HUES64 (cell line): ENCODE measurements around the gene PCDH1.

Experiments
- H3K27ac ChIP-seq: 2 replicates; pipeline ENCODE4 v1.7.0; 2013; ENCODE audit warnings: low read depth, low read length, inconsistent platforms
- H3K27me3 ChIP-seq: 2 replicates; pipeline ENCODE4 v1.6.1; 2013; ENCODE audit warnings: mild to moderate bottlenecking, low read length; ENCODE audit not compliant: insufficient read depth
- H3K36me3 ChIP-seq: 2 replicates; pipeline ENCODE4 v1.6.1; 2013; ENCODE audit warnings: mild to moderate bottlenecking, low read length; ENCODE audit not compliant: insufficient read depth
- H3K4me1 ChIP-seq: 2 replicates; pipeline ENCODE4 v1.6.1; 2013; ENCODE audit warnings: mild to moderate bottlenecking, low read length, moderate library complexity; ENCODE audit not compliant: insufficient read depth
- H3K4me3 ChIP-seq: 2 replicates; pipeline ENCODE4 v1.5.1; 2013; ENCODE audit warnings: mild to moderate bottlenecking, low read length, moderate library complexity
- H3K9ac ChIP-seq: 2 replicates; pipeline ENCODE4 v1.6.1; 2013; ENCODE audit warnings: mild to moderate bottlenecking, low read depth, low read length
- H3K9me3 ChIP-seq: 2 replicates; pipeline ENCODE4 v1.6.1; 2013; ENCODE audit warnings: low read depth, low read length; ENCODE audit not compliant: insufficient read depth
- WGBS: fragments of 150-250, 120-280 bp; methylation state at CpG from one replicate; pipeline ENCODE4 v1.1.7; 2013; ENCODE audit warnings: missing lambda C conversion rate; 5-methylcytosine and 5-hydroxymethylcytosine counted together

Gene PCDH1

DNA sequence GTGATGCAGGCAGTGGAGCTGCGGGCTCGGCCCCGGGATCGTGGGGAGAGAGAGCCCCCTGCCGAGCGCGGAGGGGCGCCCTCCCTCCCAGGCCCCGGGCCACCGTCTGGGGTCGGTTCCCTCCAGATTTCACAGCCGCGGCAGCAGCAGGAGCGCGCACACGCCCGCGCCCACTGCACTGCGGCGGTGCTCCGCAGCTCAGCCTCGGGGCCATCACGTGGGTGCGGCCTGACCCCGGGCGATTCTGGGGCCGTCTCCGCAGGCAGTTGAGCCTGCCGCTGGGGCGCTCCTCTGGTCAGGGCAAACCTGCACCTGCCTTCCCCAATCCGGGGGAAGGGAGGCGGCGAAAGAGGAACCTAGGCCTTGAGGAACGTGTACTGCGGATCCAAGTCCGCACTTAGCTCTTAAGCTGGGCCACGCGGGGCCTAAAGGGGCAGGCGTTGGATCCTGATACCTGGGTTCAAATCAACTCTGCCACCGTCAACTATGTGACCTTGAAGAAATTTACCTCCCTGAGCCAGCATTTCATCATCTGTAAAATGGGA lies 36.1 kb upstream of the PCDH1 start:
- no peaks in the 10 kb centered on the region for H3K36me3 ChIP-seq
- peak overlapping the region; percentile 49 for H3K4me3 ChIP-seq
- H3K27me3 ChIP-seq = peaks cover 25% of the 10 kb centered on the region
- 10% methylated on average over 39 of the region's 40 CpGs for WGBS
- H3K27ac ChIP-seq = no peak overlapping the region
- no peaks in the 10 kb centered on the region for H3K9me3 ChIP-seq
- H3K4me1 ChIP-seq = peaks cover 5% of the 10 kb centered on the region; the same call in 1 of the 2 replicates
- H3K9ac ChIP-seq = peak overlapping the region; percentile 50

DNA sequence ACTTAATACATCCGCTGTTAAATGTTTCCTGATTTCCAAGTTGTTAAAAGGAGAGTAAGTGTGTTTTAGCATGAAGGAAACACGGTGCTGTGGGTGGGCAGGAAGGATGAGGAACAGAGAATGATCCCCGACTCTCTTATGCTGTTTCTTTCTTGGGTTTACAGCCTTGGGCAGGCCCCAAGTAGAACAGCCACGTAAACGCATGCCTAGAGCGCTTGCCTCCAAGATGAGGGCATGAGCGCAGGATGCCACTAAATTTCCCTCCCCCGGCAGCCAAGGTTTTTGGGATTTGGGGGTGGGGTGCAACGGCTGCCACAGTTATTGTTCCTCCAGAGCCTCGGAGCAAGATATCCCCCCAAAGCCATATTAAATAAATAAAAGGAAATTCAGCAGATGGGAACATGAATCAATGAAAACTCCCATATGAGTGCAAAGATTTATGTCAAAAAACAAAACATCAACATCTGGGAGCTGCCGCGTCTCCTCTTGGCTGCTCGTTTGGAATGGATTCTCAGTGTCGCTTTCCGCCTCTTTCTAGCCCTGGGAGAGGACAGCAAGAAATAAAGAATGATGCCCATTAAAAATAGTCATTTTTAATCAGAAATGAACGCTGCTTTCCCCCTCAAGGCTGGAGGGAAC lies 35.5 kb upstream of the PCDH1 start:
- no peak overlapping the region for H3K27ac ChIP-seq

DNA sequence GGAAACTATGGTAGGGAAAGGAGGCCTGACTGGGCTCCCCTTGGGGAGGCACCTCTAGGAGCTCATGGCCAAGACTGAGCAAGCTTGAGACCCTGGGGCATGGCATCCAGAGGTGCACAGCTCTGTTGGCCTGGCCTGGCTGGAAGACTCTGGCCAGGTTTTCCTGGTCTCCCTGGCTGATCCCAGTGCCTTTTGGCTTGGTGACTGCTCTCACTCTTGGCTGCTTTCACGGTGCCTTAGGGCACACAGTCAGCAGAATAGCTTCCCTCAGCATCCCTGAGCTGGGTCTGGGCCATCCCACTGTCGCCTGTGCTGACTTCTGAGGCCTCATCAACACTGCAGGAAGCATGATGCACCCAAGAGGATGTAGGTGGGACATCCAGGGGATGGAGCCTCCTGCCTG lies 32.1 kb upstream of the PCDH1 start:
- Histone ChIP-seq H3K36me3 (no peaks in the 10 kb centered on the region), H3K4me3 (no peak overlapping the region), H3K27ac (no peak overlapping the region), H3K27me3 (peaks cover 25% of the 10 kb centered on the region), H3K9me3 (peaks cover 6% of the 10 kb centered on the region; the same call in 1 of the 2 replicates), H3K4me1 (no peaks in the 10 kb centered on the region), H3K9ac (no peak overlapping the region)
- 75% methylated on average over 2 of the region's 2 CpGs for WGBS

More for the DNA sequence above, 35.5 kb upstream of the PCDH1 start:
- 27% methylated on average over 14 of the region's 16 CpGs for WGBS
- Histone ChIP-seq H3K9ac (peak overlapping the region; percentile 50), H3K36me3 (no peaks in the 10 kb centered on the region), H3K27me3 (peaks cover 25% of the 10 kb centered on the region), H3K4me1 (peaks cover 5% of the 10 kb centered on the region; the same call in 1 of the 2 replicates), H3K4me3 (peak overlapping the region; percentile 49), H3K9me3 (no peaks in the 10 kb centered on the region)

DNA sequence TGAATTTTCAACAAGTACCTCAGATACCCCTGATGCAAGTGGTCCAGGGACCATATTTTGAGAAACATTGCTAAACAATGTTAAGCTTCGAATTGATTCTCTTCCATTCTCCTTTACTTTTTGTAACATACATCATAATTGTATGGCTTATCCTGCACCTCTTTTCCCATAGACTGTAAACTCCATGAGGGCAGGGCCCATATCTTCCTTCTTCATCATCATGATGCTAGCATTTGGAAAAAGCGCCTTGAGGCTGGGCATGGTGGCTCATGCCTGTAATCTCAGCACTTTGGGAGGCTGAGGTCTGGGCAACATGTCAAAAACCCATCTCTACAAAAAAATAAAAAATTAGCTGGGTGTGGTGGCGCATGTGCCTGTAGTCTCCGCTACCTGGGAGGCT lies 31.0 kb upstream of the PCDH1 start:
- H3K27ac ChIP-seq = no peak overlapping the region

DNA sequence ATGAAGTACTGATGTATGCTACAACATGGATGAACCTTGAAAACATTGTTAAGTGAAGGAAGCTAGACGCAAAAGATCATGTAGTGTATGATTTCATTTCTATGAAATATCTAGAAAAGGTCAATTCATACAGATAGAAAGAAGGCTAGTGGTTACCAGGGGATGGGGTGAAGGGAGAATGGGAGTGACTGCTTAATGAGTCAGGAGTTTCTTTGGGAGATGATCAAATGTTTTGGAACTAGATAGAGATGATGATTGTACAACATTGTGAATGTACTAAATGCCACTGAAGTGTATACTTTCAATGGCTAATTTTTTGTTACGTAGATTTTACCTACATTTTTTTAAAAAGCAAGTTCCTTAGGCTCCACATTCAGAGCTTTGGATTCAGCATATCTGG lies 30.6 kb upstream of the PCDH1 start:
- no peaks in the 10 kb centered on the region for H3K4me1 ChIP-seq
- no peak overlapping the region for H3K27ac ChIP-seq
- H3K4me3 ChIP-seq = no peak overlapping the region
- H3K27me3 ChIP-seq = peaks cover 11% of the 10 kb centered on the region
- 96% methylated on average over 2 of the region's 2 CpGs for WGBS
- no peaks in the 10 kb centered on the region for H3K36me3 ChIP-seq
- H3K9ac ChIP-seq = no peak overlapping the region
- peaks cover 6% of the 10 kb centered on the region; the same call in 1 of the 2 replicates for H3K9me3 ChIP-seq

More for the DNA sequence above, 31.0 kb upstream of the PCDH1 start:
- 70% methylated on average over 4 of the region's 4 CpGs for WGBS
- no peaks in the 10 kb centered on the region for H3K36me3 ChIP-seq
- H3K4me3 ChIP-seq = no peak overlapping the region
- H3K9ac ChIP-seq = no peak overlapping the region
- H3K9me3 ChIP-seq = peaks cover 6% of the 10 kb centered on the region; the same call in 1 of the 2 replicates
- peaks cover 15% of the 10 kb centered on the region for H3K27me3 ChIP-seq
- no peaks in the 10 kb centered on the region for H3K4me1 ChIP-seq

DNA sequence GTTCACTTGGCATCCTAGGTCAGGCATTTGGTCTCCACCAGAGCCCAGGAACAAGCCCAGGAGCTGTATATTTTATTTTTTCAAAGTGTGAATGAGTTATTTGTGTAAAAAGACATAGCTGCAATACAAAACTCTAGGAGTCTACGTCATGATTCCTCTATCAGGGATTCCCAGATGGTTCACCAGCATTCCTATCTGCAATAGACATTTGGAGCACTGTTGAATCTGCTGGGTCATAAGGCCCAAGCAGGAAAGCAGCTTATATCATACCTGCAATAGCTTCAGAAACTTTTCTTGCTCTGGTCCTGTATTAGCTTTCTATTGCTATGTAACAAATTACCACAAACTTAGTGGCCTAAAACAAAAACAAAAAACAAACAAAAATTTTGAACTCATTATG lies 28.8 kb upstream of the PCDH1 start:
- 0% methylated on average over 1 of the region's 1 CpG for WGBS
- H3K27me3 ChIP-seq = no peaks in the 10 kb centered on the region
- H3K36me3 ChIP-seq = no peaks in the 10 kb centered on the region
- H3K4me3 ChIP-seq = no peak overlapping the region
- H3K4me1 ChIP-seq = no peaks in the 10 kb centered on the region
- peaks cover 6% of the 10 kb centered on the region; the same call in 1 of the 2 replicates for H3K9me3 ChIP-seq
- H3K27ac ChIP-seq = no peak overlapping the region
- H3K9ac ChIP-seq = no peak overlapping the region

DNA sequence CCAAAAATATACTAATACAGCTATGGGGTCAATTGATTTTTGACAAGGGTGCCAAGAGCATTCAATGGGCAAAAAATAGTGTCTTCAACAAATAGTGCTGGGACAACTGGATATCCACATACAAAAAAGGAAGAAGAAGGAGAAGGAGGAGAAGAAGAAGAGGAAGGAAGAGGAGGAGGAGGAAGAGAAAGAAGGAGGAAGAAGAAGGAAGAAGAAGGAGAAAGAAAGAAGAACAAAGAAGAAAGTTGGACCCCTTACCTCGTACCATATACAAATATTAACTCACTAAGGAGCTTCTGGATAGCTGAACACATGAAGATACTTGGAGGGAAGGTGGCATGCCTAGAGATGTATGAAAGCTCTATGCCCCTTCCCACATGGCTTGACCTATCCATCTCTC lies 28.3 kb upstream of the PCDH1 start:
- WGBS = no CpG with 5 or more reads among the region's 1 CpG

DNA sequence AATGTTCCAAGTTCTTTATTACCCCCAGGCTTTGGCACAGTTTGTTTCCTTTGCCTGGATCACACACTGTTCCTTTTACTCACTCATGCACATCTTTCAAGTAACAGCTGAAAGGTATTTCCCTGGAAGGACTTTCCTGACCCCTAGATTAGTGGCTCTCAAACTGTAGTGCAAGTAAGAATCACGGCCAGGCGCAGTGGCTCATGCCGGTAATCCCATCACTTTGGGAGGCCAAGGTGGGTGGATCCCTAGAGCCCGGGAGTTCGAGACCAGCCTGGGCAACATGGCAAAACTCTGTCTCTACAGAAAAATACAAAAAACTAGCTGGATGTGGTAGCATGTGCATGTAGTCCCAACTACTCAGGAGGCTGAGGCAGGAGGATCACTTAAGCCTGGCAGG lies 26.3 kb upstream of the PCDH1 start:
- WGBS = 85% methylated on average over 5 of the region's 5 CpGs
- H3K4me1 ChIP-seq = no peaks in the 10 kb centered on the region

More for the DNA sequence above, 28.3 kb upstream of the PCDH1 start:
- Histone ChIP-seq H3K4me1 (no peaks in the 10 kb centered on the region), H3K36me3 (no peaks in the 10 kb centered on the region), H3K27me3 (no peaks in the 10 kb centered on the region), H3K9ac (no peak overlapping the region), H3K4me3 (no peak overlapping the region), H3K9me3 (peaks cover 6% of the 10 kb centered on the region; the same call in 1 of the 2 replicates), H3K27ac (no peak overlapping the region)

DNA sequence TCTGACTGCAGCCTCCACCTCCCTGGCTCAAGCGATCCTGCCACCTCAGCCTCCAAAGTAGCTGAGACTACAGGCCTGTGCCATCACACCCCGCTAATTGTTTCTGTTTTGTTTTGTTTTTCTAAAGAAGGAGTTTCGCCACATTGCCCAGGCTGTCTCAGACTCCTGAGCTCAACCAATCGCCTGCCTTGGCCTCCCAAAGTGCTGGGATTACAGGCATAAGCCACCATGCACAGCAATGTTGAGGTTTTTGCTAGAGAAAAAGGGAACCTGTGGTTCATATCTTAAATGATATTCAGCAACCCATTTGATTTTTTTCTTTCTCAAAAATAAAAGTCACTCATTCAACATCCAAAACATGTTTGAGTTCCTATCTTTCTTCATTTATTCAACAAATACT lies 25.1 kb upstream of the PCDH1 start:
- H3K9me3 ChIP-seq = peaks cover 6% of the 10 kb centered on the region; the same call in 1 of the 2 replicates
- H3K4me1 ChIP-seq = no peaks in the 10 kb centered on the region
- H3K4me3 ChIP-seq = no peak overlapping the region
- H3K36me3 ChIP-seq = no peaks in the 10 kb centered on the region
- H3K9ac ChIP-seq = no peak overlapping the region
- no peak overlapping the region for H3K27ac ChIP-seq
- H3K27me3 ChIP-seq = no peaks in the 10 kb centered on the region
- WGBS = 89% methylated on average over 4 of the region's 4 CpGs

More for the DNA sequence above, 26.3 kb upstream of the PCDH1 start:
- peaks cover 6% of the 10 kb centered on the region; the same call in 1 of the 2 replicates for H3K9me3 ChIP-seq
- H3K27me3 ChIP-seq = no peaks in the 10 kb centered on the region
- no peak overlapping the region for H3K27ac ChIP-seq
- H3K36me3 ChIP-seq = no peaks in the 10 kb centered on the region
- no peak overlapping the region for H3K9ac ChIP-seq
- no peak overlapping the region for H3K4me3 ChIP-seq

DNA sequence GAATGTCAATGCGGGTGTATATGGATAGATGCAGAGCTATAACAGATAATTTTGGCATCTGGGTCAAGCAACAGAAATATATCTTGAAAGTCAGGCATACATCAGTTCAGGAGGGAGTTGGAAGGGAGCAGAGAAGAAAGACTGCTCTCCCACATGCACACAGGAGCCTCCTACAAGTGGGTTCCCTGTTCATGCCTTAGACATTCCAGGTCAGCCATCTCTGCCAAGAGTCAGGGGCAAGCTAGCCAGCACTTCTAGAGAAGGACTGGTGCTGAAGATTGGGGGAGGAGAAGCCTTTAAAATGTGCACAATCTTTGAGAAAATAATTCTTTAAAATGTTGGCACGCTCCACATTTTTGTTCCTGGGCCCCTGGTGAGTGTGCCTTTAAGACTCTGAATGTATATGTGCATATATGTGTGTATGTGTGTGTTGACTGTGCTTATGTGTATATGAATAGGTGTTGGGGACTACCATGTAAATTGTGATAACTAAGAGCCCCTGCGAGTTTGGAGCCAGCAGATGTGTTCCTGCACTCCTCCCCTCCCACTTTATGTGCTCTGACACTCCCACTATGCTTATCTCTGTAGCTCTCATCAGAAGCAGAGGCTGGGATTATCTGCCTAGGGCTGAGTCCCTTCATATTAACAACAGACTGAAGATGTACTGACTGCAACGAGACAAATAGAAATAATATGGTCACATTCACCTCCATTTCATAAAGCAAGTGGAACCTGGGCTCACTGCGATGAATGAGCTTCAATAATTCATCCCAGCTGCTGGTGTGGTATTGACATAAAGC lies 24.0 kb upstream of the PCDH1 start:
- Histone ChIP-seq H3K9me3 (peaks cover 6% of the 10 kb centered on the region; the same call in 1 of the 2 replicates), H3K27ac (no peak overlapping the region), H3K4me3 (no peak overlapping the region), H3K9ac (no peak overlapping the region), H3K27me3 (no peaks in the 10 kb centered on the region), H3K4me1 (no peaks in the 10 kb centered on the region), H3K36me3 (no peaks in the 10 kb centered on the region)
- WGBS = 86% methylated on average over 5 of the region's 5 CpGs

DNA sequence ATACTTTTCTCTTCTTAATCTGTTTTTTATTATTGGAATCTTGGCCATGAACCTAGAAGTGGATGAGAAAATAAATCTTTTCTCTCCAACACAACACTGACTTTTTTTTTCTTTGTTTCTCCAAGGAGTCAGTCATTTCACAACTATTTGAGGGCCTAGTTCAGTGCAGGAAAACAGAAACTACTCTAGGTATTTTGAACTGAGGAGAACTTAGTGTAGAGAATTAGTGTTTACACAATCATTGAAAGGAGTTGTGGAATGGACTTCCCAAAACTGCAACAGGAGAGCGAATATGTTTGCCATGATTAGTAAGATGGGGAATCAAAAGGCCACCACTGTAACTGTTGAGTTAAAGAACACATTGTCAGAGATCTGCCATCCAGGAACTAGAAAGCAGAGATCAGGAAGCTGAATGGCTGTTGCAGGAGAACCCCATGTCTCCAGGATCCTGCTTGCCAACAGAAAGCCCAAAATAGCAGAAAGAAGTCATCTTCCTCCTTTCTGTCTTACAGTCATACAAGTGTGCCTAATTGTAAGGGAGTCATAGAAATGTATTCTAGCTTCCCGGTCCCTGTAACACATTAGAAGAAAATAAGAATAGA lies 20.3 kb upstream of the PCDH1 start:
- WGBS = 90% methylated on average over 1 of the region's 2 CpGs
- H3K36me3 ChIP-seq = no peaks in the 10 kb centered on the region
- no peak overlapping the region for H3K9ac ChIP-seq
- no peaks in the 10 kb centered on the region for H3K4me1 ChIP-seq
- no peak overlapping the region for H3K4me3 ChIP-seq
- H3K9me3 ChIP-seq = no peaks in the 10 kb centered on the region
- no peaks in the 10 kb centered on the region for H3K27me3 ChIP-seq
- H3K27ac ChIP-seq = no peak overlapping the region
